Uterus (tissue), 4 donors: ENCODE results near the gene C11orf24. TPM values are rescaled to one million over a fixed set of nuclear protein-coding genes. Genes with fewer than 3 reads are reported as not detected.

Source experiments
- DNase-seq, 2 donors: peaks; one replicate each; pipeline ENCODE4 v3.0.0-alpha.2; 2019 to 2020
- H3K27ac ChIP-seq, 2 donors: fragments of 200-600 bp; sonication (generic); 1 replicate in 1 of 2; 2 replicates in 1 of 2; pipeline ENCODE4 v1.5.1; 2016 to 2018
- H3K27me3 ChIP-seq, 2 donors: fragments of 200-600 bp; sonication (generic); one replicate each; pipeline ENCODE4 v1.5.1; 2018 to 2019; ENCODE audit warnings: control low read depth in 1 of 2
- H3K36me3 ChIP-seq, 2 donors: fragments of 200-600 bp; sonication (generic); one replicate each; pipeline ENCODE4 v1.5.1; 2019; ENCODE audit warnings: control low read depth in 1 of 2
- H3K4me1 ChIP-seq, 2 donors: fragments of 200-600 bp; sonication (generic); one replicate each; pipeline ENCODE4 v1.5.1; 2018 to 2019; ENCODE audit warnings: control low read depth in 1 of 2
- H3K4me3 ChIP-seq, 2 donors: fragments of 200-600 bp; sonication (generic); 1 replicate in 1 of 2; 2 replicates in 1 of 2; pipeline ENCODE4 v1.5.1; 2018 to 2019; ENCODE audit warnings: mild to moderate bottlenecking in 1 of 2
- H3K9me3 ChIP-seq, 2 donors: fragments of 200-600 bp; sonication (generic); one replicate each; pipeline ENCODE4 v1.5.1; 2019; ENCODE audit warnings: control low read depth in 1 of 2
- CTCF ChIP-seq, 4 experiments: fragments of 200-600 bp in 2 of 4; fragments of 450-650 bp in 2 of 4; sonication (generic) in 2 of 4; IDR thresholded peaks; one replicate each; pipeline ENCODE4 v1.5.1; 2016 to 2019; ENCODE audit warnings: antibody characterized with exemption in 4 of 4, mild to moderate bottlenecking in 2 of 4, moderate library complexity in 1 of 4
- POLR2A ChIP-seq, 2 donors: fragments of 450-650 bp; IDR thresholded peaks; one replicate each; pipeline ENCODE4 v1.6.1; 2016; ENCODE audit warnings: antibody characterized with exemption in 2 of 2, mild to moderate bottlenecking in 1 of 2, moderate library complexity in 1 of 2
- intact Hi-C: fragments of 100-400 bp; cut with DNase I; formaldehyde crosslinking; loops from one replicate; pipeline ENCODE4 v1.15.1; 2023; ENCODE audit warnings: low total_unique reads
- total RNA-seq, 4 donors: library from RNA; depleted of rRNA in 3 of 4; stranded (reverse); fragments of >200 nt in 3 of 4; gene quantifications; one replicate each; pipeline versions ENCODE4 v1.1.0 to v1.2.4, GENCODE V29; 2014 to 2023
- donor health status: DM: yes; HTN: yes; CAD: no.

C11orf24 gene
- total RNA-seq, 4 donors from 2014 or later, result 23.2 to 136 (median 33.4) TPM

- H3K27me3 ChIP-seq, result no peaks in the 10 kb centered on the region
- intact Hi-C loops, result loop anchor here (10.0 kb wide), 1 partner anchor 71 kb away; no protein-coding TSS in a partner anchor
- H3K9me3 ChIP-seq, result no peaks in the 10 kb centered on the region
- H3K36me3 ChIP-seq, result no peaks in the 10 kb centered on the region
- DNase-seq, result no peak
- H3K4me1 ChIP-seq, result peaks cover 0 to 4% of the 10 kb centered on the region in 2 donors
- TF ChIP-seq CTCF (IDR thresholded peaks at IDR 0.05) (no peak), POLR2A (IDR thresholded peaks at IDR 0.05) (no peak)
- H3K27ac ChIP-seq, result peak overlapping the region; percentile 74 to 75
- H3K4me3 ChIP-seq, result peak overlapping the region; percentile 54 to 65
Measured at GRCh38 chr11:68313574-68314202, 41.9 kb upstream of the C11orf24 start.

GRCh38 chr11:68312780-68313573, 41.2 kb upstream of the C11orf24 start:
- no peak for TF ChIP-seq POLR2A (IDR thresholded peaks at IDR 0.05)
- no peak for TF ChIP-seq CTCF (IDR thresholded peaks at IDR 0.05)
- Histone ChIP-seq H3K36me3 (no peaks in the 10 kb centered on the region), H3K4me3 (peak overlapping the region; percentile 54 to 65), H3K9me3 (no peaks in the 10 kb centered on the region), H3K27me3 (no peaks in the 10 kb centered on the region), H3K4me1 (peaks cover 0 to 4% of the 10 kb centered on the region in 2 donors), H3K27ac (peak overlapping the region; percentile 74 to 75)
- intact Hi-C loops, result loop anchor here (10.0 kb wide), 1 partner anchor 72 kb away; no protein-coding TSS in a partner anchor
- no peak for DNase-seq

GRCh38 chr11:68312117-68312779, 40.5 kb upstream of the C11orf24 start, which contains the start of gene LRP5:
Gene LRP5 (plus strand): TSS chr11:68312591. CDS start chr11:68312715, 124 bp downstream.
- H3K4me3 ChIP-seq, result peak within 1 kb of the TSS; percentile 54 to 65
- no peak for DNase-seq
- intact Hi-C loops, result loop anchor here (10.0 kb wide), 1 partner anchor 73 kb away; no protein-coding TSS in a partner anchor
- no peaks in the 10 kb centered on the region for H3K9me3 ChIP-seq
- H3K4me1 ChIP-seq, result peaks cover 0 to 4% of the 10 kb centered on the region in 2 donors
- TF ChIP-seq POLR2A (IDR thresholded peaks at IDR 0.05) (peak in 1 of 2 donors; percentile 26), CTCF (IDR thresholded peaks at IDR 0.05) (no peak)
- H3K27ac ChIP-seq, result peak within 1 kb of the TSS; percentile 74 to 83
- no peaks in the 10 kb centered on the region for H3K36me3 ChIP-seq
- no peaks in the 10 kb centered on the region for H3K27me3 ChIP-seq

- H3K9me3 ChIP-seq, result no peaks in the 10 kb centered on the region
- H3K27ac ChIP-seq, result peak overlapping the region; percentile 74 to 83
- no peak for DNase-seq
- TF ChIP-seq POLR2A (IDR thresholded peaks at IDR 0.05) (no peak), CTCF (IDR thresholded peaks at IDR 0.05) (no peak)
- peaks cover 0 to 4% of the 10 kb centered on the region in 2 donors for H3K4me1 ChIP-seq
- no peaks in the 10 kb centered on the region for H3K36me3 ChIP-seq
- H3K4me3 ChIP-seq, result peak overlapping the region in 1 of 2 donors; percentile 36
- H3K27me3 ChIP-seq, result no peaks in the 10 kb centered on the region
- intact Hi-C loops, result loop anchor here (10.0 kb wide), 1 partner anchor 73 kb away; no protein-coding TSS in a partner anchor
Measured at GRCh38 chr11:68311160-68312116, 39.7 kb upstream of the C11orf24 start.
